Loucy (cell line): ENCODE data around the gene MCM5.

Experiments
- H2AFZ ChIP-seq: fragments of 200-600 bp; sonication (generic); 2 replicates; pipeline ENCODE4 v1.6.0; 2016; ENCODE audit warnings: antibody characterized with exemption, mild to moderate bottlenecking, low read length, moderate library complexity
- H3F3A ChIP-seq: fragments of 200-600 bp; 2 replicates; pipeline ENCODE4 v1.6.0; 2016; ENCODE audit warnings: antibody characterized with exemption, low read depth, mild to moderate bottlenecking
- H3K27me3 ChIP-seq: fragments of 200-600 bp; sonication (generic); 2 replicates; pipeline ENCODE4 v1.6.1; 2014; ENCODE audit warnings: low read length, mild to moderate bottlenecking; ENCODE audit not compliant: insufficient read depth, poor library complexity, severe bottlenecking
- H3K36me3 ChIP-seq: fragments of 200-600 bp; sonication (generic); 2 replicates; pipeline ENCODE4 v1.6.1; 2016; ENCODE audit warnings: low read length; ENCODE audit not compliant: insufficient read depth
- H3K4me1 ChIP-seq: fragments of 200-600 bp; sonication (generic); 2 replicates; pipeline ENCODE4 v1.5.1; 2014; ENCODE audit warnings: low read length, mild to moderate bottlenecking; ENCODE audit not compliant: insufficient read depth, poor library complexity, severe bottlenecking
- H3K4me2 ChIP-seq: fragments of 200-600 bp; sonication (generic); 2 replicates; pipeline ENCODE4 v1.6.0; 2014; ENCODE audit warnings: antibody characterized with exemption, low read length, low read depth, mild to moderate bottlenecking; ENCODE audit not compliant: poor library complexity, severe bottlenecking
- H3K4me3 ChIP-seq: fragments of 200-600 bp; sonication (generic); 2 replicates; pipeline ENCODE4 v1.5.1; 2014; ENCODE audit warnings: low read length, mild to moderate bottlenecking, mixed read lengths; ENCODE audit not compliant: poor library complexity, severe bottlenecking
- H3K79me2 ChIP-seq: fragments of 200-600 bp; sonication (generic); 2 replicates; pipeline ENCODE4 v1.6.1; 2014; ENCODE audit warnings: low read length; ENCODE audit not compliant: insufficient read depth
- H3K9ac ChIP-seq: fragments of 200-600 bp; sonication (generic); 2 replicates; pipeline ENCODE4 v1.6.0; 2014; ENCODE audit warnings: mild to moderate bottlenecking, low read depth, low read length, moderate library complexity; ENCODE audit not compliant: poor library complexity, severe bottlenecking
- H3K9me2 ChIP-seq: fragments of 200-600 bp; sonication (generic); replicated peaks from 2 replicates; pipeline ENCODE4 v1.6.1; 2016; ENCODE audit warnings: low read depth, low read length, mixed read lengths
- H3K9me3 ChIP-seq: fragments of 200-600 bp; sonication (generic); 2 replicates; pipeline ENCODE4 v1.6.1; 2014; ENCODE audit warnings: mild to moderate bottlenecking, antibody characterized with exemption, low read length, low read depth; ENCODE audit not compliant: insufficient read depth
- H4K20me1 ChIP-seq: fragments of 200-600 bp; sonication (generic); 2 replicates; pipeline ENCODE4 v1.6.0; 2014; ENCODE audit warnings: antibody characterized with exemption, low read length, mild to moderate bottlenecking; ENCODE audit not compliant: insufficient read depth, poor library complexity, severe bottlenecking
- CTCF ChIP-seq: fragments of 200-600 bp; sonication (generic); conservative IDR thresholded peaks from 2 replicates; pipeline ENCODE4 v1.5.1; 2014; ENCODE audit warnings: mild to moderate bottlenecking, antibody characterized with exemption, low read length
- EZH2phosphoT487 ChIP-seq: fragments of 200-600 bp; IDR thresholded peaks from 2 replicates; pipeline ENCODE4 v1.6.1; 2018; ENCODE audit warnings: antibody characterized with exemption, mild to moderate bottlenecking, moderate library complexity, borderline replicate concordance

The MCM5 gene

GRCh38 chr22:35452810-35453743 lies 53.1 kb downstream of the MCM5 start:
- Histone ChIP-seq H3F3A (no peaks in the 10 kb centered on the region), H3K9ac (no peak overlapping the region), H3K9me2 (no peaks in the 10 kb centered on the region), H3K9me3 (no peaks in the 10 kb centered on the region), H3K27me3 (no peaks in the 10 kb centered on the region), H3K4me2 (no peak overlapping the region), H3K4me3 (no peak overlapping the region), H4K20me1 (no peaks in the 10 kb centered on the region), H3K4me1 (no peaks in the 10 kb centered on the region), H3K36me3 (peaks cover 15% of the 10 kb centered on the region; the same call in 1 of the 2 replicates), H3K79me2 (no peaks in the 10 kb centered on the region), H2AFZ (no peak overlapping the region)
- TF ChIP-seq EZH2phosphoT487: no peak

GRCh38 chr22:35454416-35455054 lies 54.6 kb downstream of the MCM5 start:
- Histone ChIP-seq H3K4me3 (no peak overlapping the region), H3K36me3 (peaks cover 9% of the 10 kb centered on the region; the same call in 1 of the 2 replicates), H3K4me1 (no peaks in the 10 kb centered on the region), H3K4me2 (no peak overlapping the region), H3F3A (no peaks in the 10 kb centered on the region), H2AFZ (no peak overlapping the region), H3K79me2 (no peaks in the 10 kb centered on the region), H3K9me2 (no peaks in the 10 kb centered on the region), H3K9me3 (no peaks in the 10 kb centered on the region), H3K9ac (no peak overlapping the region), H3K27me3 (no peaks in the 10 kb centered on the region), H4K20me1 (no peaks in the 10 kb centered on the region)
- TF ChIP-seq EZH2phosphoT487 (no peak), CTCF (peak; percentile 31; the same call in 1 of the 2 replicates)

- no peaks in the 10 kb centered on the region for H3K9me3 ChIP-seq
- no peaks in the 10 kb centered on the region for H3K27me3 ChIP-seq
- H3K4me1 ChIP-seq: no peaks in the 10 kb centered on the region
- H3K9ac ChIP-seq: no peak overlapping the region
- no peaks in the 10 kb centered on the region for H3F3A ChIP-seq
- TF ChIP-seq EZH2phosphoT487 (no peak), CTCF (no peak)
- H3K4me2 ChIP-seq: no peak overlapping the region
- H3K79me2 ChIP-seq: no peaks in the 10 kb centered on the region
- peaks cover 6% of the 10 kb centered on the region; the same call in 1 of the 2 replicates for H3K36me3 ChIP-seq
- H3K9me2 ChIP-seq: no peaks in the 10 kb centered on the region
- no peak overlapping the region for H2AFZ ChIP-seq
- no peak overlapping the region for H3K4me3 ChIP-seq
- H4K20me1 ChIP-seq: no peaks in the 10 kb centered on the region
These were observed 55.6 kb downstream of the MCM5 start for GRCh38 chr22:35455529-35455928.
